ENCODE results near the gene PPP1R16B.
"Not testable (repeated sequence)": the region's sequence is repeated elsewhere in the genome, so short reads cannot be mapped to it uniquely, and the experiment has no call there.

PPP1R16B gene

DNA sequence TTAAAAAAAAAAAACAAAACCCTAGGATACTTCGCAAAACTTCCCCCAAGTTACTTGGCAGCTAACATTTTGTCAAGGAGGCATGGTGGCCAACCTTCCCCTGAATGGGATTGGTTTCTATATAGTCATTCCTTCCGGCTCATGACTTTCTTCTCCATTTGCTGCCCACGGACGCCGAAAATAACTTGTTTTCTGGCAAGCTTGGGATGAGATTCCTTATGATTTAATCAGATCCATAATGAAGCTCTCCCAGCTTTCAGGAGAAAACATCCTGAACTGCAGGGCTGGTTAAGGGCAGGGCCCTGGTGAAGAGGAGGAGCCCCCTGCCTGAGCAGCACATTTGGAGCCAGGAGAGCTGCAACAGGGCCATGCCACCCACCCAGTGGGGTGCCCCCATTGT is 49.9 kb downstream of the PPP1R16B start:
- no peak for DNase-seq

DNA sequence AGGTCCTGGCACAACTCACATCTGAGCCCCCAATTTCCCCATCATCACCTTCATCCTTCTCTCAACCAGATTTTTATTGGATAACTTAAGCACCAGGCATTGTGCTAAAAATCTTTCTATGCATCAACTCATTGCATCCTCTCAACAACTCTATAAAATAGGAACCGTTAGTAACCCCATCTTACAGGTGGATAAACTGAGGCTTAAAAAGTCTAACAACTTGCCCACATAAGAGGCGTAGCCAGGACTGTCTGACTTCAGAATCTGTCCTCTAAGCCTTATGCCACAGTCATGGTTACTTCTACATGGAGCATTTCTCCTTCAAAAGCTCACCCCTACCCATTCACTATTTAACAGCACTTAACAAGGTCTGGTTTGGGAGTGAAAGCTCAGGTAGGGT is 51.1 kb downstream of the PPP1R16B start:
- no peak for DNase-seq

DNA sequence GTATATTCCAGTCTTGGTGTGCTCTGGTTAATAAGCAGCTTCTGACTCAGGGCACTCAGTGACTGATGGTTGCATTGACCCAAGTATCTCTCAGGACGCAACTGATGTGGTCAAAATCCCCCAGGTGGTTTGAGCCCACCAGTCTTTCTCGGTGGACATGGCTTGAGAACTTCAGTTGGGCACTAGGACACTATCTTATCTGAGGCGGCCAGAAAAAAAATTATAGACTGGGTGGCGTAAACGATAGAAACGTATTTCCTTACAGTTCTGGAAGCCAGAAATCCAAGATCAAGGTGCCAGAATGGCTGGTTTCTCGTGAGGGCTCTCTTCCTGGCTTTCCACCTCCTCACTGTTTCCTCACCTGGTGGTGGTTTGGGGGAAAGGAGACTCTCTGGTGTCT is 52.2 kb downstream of the PPP1R16B start:
- no peak for DNase-seq

DNA sequence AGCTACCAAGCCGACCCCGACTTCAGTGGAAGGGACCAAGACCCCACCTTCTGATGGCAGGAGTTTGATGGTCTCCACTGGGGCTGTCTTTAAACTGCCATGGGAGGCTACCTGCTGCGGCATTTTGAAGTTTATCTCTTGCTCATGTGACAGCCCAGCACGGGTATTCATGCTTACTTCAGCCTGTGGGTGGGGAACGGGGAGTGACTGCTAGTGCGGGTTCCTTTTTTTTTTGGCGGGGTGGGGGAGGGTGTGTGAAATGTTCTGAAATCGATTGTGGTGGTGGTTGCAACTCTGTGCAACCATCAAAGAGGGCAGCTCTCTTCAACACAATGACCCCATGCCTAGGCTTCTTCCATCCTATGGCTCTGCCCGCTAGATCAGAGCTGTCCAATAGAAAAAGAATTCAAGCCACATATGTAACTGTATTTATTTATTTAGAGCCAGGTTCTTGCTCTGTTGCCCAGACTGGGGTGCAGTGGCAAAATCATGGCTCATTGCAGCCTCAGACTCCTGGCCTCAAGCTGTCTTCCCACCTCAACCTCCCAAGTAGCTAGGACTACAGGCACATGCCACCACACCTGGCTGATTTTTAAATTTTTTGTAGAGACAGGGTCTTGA is 53.7 kb downstream of the PPP1R16B start:
- DNase-seq: no peak

DNA sequence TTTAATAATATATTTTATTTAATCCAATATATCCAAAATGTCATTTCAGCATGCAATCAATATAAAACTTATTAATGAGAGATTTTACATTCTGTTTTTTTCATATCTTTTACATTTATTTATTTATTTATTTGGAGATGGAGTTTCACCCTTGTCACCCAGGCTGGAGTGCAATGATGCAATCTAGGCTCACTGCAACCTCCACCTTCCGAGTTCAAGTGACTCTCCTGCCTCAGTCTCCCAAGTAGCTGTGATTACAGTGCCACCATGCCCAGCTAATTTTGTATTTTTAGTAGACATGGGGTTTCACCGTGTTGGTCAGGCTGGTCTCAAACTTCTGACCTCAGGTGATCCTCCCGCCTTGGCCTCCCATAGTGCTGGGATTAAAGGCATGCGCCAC is 54.4 kb downstream of the PPP1R16B start:
- DNase-seq: not testable (repeated sequence)

DNA sequence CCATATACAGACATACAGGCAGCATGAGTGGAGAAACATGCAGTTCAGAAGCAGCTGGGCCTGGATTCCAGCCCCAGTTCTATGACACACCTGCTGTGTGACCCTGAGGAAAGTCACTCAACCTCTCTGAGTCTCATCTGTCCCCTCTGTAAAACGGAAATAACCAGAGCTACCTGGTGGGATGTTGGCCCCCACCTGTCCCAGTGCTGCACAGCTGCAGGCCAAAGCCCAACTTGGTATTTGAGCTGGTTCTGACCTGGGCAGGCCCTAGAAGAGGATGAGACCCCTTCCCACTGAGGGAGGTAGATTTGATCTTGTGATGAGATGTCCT is 55.5 kb downstream of the PPP1R16B start:
- DNase-seq: no peak

DNA sequence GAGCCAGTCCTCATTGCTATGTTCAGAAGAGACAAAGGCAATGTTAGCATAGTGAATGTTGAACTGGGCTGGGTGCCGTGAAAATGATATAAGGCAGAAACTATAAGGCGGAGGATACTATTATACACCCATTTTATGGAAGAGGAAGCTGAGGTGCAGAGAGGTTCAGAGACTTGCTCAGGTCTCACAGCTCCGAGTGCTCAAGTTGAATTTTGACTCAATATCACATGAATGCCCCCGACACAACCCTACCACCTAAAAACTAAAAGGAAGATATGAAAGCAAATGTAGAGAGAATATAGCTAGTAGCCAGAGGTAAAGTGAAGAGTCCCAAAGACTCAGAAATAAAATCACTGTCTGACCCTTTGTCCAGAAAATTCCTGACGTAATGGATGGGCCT is 56.7 kb downstream of the PPP1R16B start:
- no peak for DNase-seq

DNA sequence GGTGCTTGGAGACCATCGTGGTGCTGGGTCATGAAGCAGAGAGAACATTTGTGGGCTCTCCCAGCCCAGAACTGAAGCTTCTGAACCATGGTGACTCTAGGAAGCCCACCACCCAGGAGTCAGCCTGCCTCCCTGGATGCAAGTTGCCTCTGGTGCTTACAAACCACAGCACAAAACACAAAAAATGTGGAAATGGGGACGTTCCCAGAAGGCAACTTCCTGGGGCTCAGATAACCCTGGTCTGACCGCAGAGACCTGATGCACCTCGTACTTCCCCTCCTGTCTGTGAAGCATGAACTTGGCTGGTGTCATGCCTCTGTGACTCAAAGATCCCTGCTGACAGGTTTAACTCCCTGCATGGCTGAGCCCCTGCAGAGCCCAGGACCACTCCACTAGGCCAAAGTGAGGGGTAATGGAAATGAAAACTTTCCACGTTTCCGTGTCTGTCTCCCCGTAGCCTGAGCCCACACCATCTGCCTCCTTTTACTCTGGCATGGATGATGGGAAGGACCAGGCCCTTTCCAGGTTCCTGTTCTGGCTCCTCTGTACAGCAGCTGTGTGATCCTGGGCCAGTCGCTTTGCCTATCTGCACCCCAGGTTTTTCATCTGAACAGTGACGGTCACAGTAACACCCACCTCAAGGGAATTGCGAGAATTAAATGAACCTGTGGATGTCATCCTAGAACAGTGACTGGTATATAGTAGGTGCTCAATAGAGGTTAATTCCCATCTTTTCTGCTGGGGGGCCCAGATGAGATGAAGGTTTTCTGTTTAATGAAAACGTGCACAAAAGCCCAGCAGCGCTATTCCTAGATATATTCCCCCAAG is 57.7 kb downstream of the PPP1R16B start:
- DNase-seq: no peak

DNA sequence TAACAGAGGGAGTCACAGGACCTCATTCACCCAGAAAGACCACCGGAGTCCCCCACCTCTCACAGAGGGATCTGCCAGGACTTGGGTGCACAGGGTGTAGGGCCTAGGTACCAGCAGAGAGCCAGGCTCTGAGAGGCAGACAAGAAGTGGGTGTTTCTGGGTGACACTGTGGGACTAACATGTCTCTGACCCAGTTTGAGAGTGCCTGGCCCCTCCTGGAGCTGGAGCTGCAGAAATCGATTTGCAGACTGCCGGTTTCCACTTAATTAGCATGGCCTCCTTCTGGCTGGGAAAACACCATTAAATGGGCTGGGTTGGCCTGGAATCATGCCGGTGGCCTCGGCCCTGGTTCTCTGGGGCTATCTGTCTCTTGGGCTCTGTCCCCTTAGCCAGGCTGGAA is 59.2 kb downstream of the PPP1R16B start:
- DNase-seq: no peak

DNA sequence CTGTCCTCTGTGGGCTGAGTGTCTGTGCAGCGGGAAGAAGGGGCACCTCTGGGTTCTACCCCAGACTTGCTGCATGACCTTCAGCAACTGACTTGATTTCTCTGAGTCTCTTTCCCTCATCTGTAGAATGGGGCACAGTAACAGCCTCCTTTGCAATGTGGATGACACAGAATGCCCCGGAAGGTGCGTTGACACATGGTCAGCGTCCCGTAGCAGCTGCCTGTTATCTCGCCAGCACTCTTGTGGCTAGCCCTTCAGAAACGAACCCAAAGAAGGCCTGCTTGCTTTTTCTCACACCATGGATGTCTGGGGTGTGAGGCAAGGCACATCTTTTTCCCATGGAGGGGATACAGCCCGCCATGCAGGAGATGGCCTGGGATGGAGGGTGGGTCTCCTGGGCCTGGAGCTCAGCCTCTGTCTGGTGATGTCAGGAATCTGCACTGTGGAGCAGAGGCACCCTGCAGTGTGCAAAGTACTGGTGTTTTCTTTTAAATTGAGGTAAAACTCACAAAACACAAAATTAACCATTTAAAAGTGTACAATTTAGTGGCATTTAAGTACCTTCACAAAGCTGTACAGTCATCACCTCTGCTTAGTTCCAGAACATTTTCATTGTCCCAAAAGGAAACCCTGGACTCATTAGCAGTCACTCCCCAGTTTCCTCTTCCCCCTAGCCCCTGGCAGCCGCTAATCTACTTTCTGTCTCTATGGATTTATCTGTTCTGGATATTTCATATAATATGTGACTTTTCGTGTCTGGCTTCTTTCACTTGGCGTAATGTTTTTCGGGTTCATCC is 61.0 kb downstream of the PPP1R16B start:
- no peak for DNase-seq

DNA sequence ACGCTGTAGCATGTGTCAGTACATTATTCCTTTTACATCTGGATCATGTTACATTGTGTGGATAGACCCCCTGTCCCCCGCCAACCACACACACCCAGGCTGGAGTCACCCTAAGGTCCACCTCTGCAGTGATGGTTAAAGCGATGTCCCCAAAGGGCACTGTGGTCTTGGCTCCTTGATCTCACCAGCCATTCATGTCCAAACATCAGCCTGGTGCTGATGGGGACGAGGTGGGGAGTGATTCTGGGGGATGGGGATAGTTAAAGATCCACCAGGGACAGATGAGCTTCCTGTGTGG is 61.5 kb downstream of the PPP1R16B start:
- no peak for DNase-seq

DNA sequence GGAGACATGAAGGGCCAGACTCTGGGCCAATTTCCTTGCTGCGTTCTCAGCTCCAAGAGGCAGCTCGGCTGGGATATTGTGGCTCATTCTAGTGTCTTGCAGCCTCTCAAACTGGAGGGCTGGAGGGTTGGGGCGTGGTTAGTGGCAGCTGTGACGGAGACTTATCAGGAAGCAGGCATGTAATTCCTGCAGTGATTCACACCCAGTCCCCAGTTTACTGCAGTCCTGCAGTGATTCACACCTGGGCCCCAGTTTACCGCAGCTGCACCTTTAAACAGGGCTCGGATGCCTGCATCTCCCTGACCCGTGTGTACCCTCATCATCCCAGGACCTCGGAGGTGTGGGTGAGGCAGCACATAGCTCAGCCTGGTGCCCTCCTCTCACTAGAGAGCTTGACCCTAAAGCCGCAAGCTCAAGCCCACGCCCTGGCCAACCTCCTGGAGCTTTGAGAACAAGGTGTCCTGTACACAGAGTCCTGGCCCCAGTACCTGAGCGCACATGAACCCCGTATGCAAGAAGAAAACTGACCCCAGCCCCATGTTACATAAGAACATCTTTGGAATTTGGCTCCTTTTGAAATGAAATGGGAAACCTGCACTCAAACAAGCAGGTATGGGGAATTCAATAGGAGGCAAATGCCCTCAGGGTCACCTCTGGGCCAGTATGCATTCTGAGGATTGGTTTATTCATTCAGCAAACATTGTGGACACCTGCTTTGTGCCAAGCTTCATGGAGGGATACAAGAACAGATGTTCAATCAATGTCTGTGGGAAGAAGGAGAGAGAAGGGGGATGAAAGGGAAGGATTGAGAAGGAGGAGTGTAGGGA is 65.4 kb downstream of the PPP1R16B start:
- DNase-seq: no peak

DNA sequence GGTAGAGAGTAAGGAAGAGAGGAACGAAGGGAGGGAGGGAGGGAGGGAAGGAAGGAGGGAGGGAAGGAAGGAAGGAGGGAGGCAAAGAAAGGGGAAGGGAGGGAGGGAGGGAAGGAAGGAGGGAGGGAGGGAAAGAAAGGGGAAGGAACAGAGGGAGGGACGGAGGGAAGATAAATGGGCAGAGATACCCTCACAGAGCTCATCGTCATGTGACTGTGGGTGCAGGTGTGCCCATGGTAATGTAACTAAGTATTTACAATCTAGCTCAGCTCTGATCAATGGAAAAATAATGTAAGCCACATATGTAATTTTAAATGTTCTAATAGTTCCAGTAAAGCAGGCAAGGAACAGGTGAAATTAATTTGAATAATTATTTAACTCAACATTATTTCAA is 66.1 kb downstream of the PPP1R16B start:
- DNase-seq: no peak

DNA sequence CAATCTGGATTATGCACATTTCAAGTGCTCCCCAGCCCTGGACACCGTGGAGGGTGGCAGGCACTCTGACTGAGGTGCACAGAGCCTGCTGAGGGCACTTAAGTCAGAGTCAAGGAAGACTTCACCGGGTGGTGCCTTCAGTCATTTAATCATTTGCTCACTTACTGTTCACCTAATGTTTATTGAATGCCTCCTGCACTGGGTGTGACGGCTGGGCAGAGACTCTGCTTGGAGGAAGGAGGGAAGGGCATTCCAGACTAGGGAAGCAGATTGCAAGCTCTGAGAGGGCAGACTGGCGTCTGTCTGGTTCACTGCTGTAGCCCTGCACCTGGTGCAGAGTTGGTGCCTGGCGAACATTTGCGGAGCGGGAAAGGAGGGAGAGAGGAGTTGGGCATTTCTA is 66.5 kb downstream of the PPP1R16B start:
- DNase-seq: no peak

DNA sequence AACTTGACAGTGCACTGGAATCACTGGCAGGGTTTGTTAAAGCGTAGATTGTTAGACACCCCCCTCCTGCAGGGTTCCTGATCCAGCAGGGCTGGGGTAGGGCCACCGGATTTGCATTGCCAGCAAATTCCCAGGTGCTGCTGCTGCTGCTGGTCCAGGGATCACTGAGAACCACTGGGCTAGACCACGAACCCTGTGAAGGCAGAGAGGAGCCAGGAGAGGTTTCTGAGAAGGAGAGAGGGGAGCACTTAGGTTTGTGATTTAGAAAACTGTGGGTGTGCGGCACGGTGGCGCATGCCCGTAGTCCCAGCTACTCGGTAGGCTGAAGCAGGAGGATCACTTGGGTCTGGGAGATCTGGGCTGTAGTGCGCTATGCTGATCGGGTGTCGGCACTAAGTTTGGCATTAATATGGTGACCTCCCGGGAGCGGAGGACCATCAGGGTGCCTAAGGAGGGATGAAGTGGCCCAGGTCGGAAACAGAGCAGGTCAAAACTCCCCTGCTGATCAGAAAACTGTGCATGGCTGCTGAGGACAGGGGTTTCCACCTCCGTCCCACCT is 67.1 kb downstream of the PPP1R16B start:
- no peak for DNase-seq

DNA sequence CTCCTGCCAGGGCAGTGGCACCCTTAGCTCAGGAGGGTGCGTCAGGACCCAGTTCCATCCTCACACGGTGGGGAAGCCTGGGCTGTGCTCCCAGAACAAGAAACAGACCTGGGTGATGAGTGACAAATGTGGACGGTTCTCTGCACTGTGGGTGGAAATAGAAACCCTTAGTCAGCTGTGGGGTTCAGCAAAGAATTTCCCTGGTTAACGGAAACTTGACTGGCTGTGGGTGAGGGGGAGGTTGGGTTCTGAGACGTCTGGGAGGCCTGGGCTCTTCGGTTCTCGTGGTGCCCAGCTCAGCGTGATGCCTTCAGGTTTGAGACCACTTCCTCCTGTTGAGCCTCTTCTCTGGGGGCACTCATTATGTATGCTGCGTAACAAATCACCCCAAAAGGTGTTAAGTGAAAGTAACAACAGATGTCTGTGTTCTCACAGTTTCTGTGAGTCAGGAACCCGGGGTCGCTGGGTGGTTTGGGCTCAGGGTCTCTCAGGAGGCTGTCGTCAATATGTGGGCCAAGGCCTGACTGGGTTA is 67.6 kb downstream of the PPP1R16B start:
- DNase-seq: no peak

DNA sequence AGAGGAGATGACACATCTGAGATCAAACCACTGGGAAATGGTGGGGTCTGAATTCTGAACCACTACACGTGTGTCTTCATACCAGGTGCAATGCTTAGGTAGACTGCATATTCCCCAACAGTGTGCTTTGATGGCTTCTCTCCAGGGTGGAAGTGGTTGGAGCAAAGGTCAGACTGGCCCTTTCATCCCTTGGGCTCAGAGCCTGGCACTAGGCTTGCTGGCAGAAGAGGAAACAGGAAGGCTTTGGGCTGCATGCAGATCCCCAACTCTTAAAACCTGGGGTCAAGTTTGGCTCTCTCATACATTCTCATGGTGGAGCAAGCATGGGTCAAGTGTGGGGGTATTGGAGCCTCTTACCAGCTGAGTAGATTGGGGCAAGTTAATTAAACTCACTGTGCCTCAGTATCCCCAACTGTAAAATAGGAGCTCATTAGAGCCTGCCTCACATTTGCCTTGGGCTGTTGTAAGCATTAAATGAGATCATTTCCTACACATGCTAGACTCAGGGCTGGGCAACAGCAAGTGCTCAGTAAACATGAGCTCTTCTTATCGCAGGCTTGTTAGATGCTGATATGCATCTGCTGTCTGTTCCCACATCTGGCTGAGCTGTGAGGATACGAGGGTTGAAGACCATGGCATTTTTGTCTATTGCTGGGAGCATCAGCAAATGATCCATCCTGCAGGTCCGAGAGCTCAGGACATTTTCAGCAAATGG is 69.1 kb downstream of the PPP1R16B start:
- no peak for DNase-seq

DNA sequence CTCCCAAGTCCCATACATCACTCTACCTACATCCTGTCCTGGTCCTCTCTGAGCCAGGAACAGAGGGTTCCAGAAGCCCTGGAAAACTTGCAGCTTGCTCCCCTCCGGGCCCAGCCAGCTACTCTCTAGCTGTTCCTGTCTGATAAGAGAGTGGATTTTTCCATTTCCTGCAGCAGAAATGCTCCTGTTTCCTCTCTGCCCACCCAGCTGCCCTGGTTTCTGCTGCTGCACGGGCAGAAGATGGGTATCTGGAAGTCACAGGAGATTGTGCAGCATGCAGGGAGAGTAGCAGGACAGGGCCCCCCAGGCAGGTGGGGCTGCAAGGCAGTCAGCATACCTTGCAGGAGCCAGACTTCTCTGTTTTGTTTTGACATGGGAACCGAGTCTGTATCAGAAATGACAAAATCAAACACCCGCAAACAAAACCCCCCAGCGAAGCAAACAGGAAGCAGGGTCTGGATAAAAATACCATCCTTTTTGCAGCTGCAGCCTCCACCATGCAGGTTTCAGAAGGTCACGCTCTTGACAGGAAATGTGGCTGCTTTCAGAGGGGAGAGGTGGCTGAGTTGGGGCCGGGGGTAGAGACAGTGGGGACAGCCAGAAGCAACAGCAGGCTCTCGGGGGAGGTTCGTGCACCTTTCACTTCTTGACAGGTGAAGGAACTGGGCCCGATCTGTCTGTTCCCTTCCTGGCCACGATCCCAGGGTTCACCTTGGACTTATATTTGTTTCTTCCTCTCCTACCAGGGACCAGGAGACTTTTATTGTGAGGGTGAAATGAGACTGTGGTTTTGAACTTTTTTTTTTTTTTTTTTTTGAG is 69.9 kb downstream of the PPP1R16B start:
- DNase-seq: no peak

DNA sequence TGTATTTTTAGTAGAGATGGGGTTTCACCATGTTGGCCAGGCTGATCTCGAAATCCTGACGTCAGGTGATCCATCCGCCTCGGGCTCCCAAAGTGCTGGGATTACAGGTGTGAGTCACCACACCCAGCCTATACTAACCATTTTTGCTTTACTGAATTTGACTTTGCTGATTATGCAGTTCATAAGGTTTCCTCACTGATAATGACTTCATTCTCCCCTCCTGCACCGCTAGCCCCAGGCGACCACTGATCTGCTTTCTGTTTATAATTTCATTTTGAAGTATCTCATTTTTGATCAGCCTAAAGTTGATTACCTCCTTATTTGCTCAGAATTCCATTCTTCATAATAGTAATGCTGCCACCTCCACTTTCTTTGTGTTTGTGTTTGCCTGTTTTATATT is 72.0 kb downstream of the PPP1R16B start:
- no peak for DNase-seq

DNA sequence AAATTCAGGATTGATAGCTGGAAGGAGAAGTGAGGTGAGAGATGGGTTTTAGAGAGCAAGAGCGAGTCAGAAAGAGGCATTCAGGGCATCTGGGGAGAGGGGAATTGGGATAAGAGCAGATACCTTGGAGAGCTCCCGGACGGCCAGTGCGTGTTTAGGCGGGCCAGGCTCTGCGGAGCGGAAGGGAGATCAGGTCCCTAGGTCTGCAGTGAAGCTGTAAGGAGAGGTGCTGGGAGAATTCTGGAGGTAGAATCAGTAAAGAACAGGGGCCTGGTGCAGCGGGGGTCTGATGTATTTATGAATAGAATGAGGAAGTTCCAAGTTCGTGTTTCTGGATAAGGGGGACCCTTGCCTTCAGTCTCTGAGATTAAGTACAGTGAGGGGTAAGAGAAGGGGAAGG is 73.4 kb downstream of the PPP1R16B start:
- DNase-seq: no peak

Data from NCI-H82 (cell line).